Spleen (tissue), 11 donors: ENCODE data around the gene TMEM69. TPM values are rescaled to one million over a fixed set of nuclear protein-coding genes. Genes with fewer than 3 reads are reported as not detected.

ENCODE experiments used
- DNase-seq: peaks from one replicate; pipeline ENCODE4 v3.0.0-alpha.2; 2020
- H3K27ac ChIP-seq, 8 donors: fragments of 200-600 bp; sonication (generic) in 7 of 8; 1 replicate in 4 of 8; 2 replicates in 4 of 8; pipeline versions ENCODE4 v1.5.0 to v1.8.0; 2016 to 2021; ENCODE audit warnings: inconsistent platforms in 4 of 8, mild to moderate bottlenecking in 4 of 8, moderate library complexity in 1 of 8
- H3K27me3 ChIP-seq, 7 donors: fragments of 200-600 bp; sonication (generic) in 6 of 7; replicated peaks in 1 of 7; 1 replicate in 4 of 7; 2 replicates in 3 of 7; pipeline versions ENCODE4 v1.5.0 to v1.8.0; 2016 to 2021; ENCODE audit warnings: inconsistent platforms in 3 of 7, mild to moderate bottlenecking in 1 of 7
- H3K36me3 ChIP-seq, 6 donors: fragments of 200-600 bp; sonication (generic) in 5 of 6; 1 replicate in 4 of 6; 2 replicates in 2 of 6; pipeline versions ENCODE4 v1.5.0 to v1.8.0; 2016 to 2021; ENCODE audit warnings: inconsistent platforms in 2 of 6
- H3K4me1 ChIP-seq, 6 donors: fragments of 200-600 bp; sonication (generic) in 5 of 6; 1 replicate in 3 of 6; 2 replicates in 3 of 6; pipeline versions ENCODE4 v1.5.0 to v1.8.0; 2016 to 2021; ENCODE audit warnings: inconsistent platforms in 3 of 6
- H3K4me3 ChIP-seq, 8 donors: fragments of 200-600 bp; sonication (generic) in 7 of 8; 1 replicate in 4 of 8; 2 replicates in 4 of 8; pipeline versions ENCODE4 v1.5.0 to v1.8.0; 2016 to 2021; ENCODE audit warnings: inconsistent platforms in 4 of 8, mild to moderate bottlenecking in 4 of 8, moderate library complexity in 2 of 8
- H3K9me3 ChIP-seq, 8 donors: fragments of 200-600 bp; sonication (generic) in 7 of 8; 1 replicate in 4 of 8; 2 replicates in 4 of 8; pipeline versions ENCODE4 v1.5.0 to v1.8.0; 2016 to 2021; ENCODE audit warnings: inconsistent platforms in 4 of 8
- POLR2A ChIP-seq, 3 donors: fragments of 450-650 bp; IDR thresholded peaks; one replicate each; pipeline ENCODE4 v1.5.1; 2017; ENCODE audit warnings: antibody characterized with exemption in 3 of 3, mild to moderate bottlenecking in 1 of 3
- POLR2AphosphoS5 ChIP-seq, 3 donors: sonication (generic); formaldehyde crosslinking; IDR thresholded peaks; one replicate each; pipeline ENCODE4 v1.5.1; 2017; ENCODE audit warnings: antibody characterized with exemption in 3 of 3
- WGBS, 5 donors: extraction: QIAGEN DNeasy Blood & Tissue Kit in 3 of 5; methylation state at CpG; one replicate each; pipeline versions ENCODE4 v1.1.5 to v1.1.7; 2013 to 2018; 5-methylcytosine and 5-hydroxymethylcytosine counted together
- intact Hi-C: fragments of 100-400 bp; cut with DNase I; formaldehyde crosslinking; loops from one replicate; pipeline ENCODE4 v1.15.0; 2023; ENCODE audit warnings: low total_unique reads
- polyA plus RNA-seq, 3 donors: library from polyadenylated mRNA; stranded (reverse); fragments of 200-250 nt; gene quantifications; one replicate each; pipeline ENCODE4 v1.2.1, GENCODE V29; 2013
- total RNA-seq, 7 donors: library from RNA; depleted of rRNA in 3 of 7; stranded (reverse); fragments of >200 nt in 3 of 7; fragmentation: NEBNext Ultra II Directional in 4 of 7; extraction: Animal tissue kit (Norgen Biotek cat#: 25700) in 4 of 7; gene quantifications; one replicate each; pipeline versions ENCODE4 v1.1.0 to v1.2.1, GENCODE V29; 2016 to 2021
- TF ChIP-seq, protein P1 (sequence below), 11 experiments: fragments of 200-600 bp in 7 of 11; fragments of 450-650 bp in 4 of 11; sonication (generic) in 4 of 11; IDR thresholded peaks in 8 of 11; conservative IDR thresholded peaks in 3 of 11; 1 replicate in 7 of 11; 2 replicates in 4 of 11; pipeline versions ENCODE4 v1.4.0 to v1.8.0; 2016 to 2021; ENCODE audit warnings: antibody characterized with exemption in 11 of 11, inconsistent platforms in 4 of 11, mild to moderate bottlenecking in 1 of 11
- donor health status: healthy with polysubstance abuse.
- donor health status: DM: no; HTN: no; CAD: no; lungs with moderate emphysema.
- donor health status: DM: no; HTN: no; CAD: no.
- donor health status: Bipolar disorder and iron deficiency.
- donor health status: healthy.
- donor health status: DM: no; HTN: no; CAD: no.
- donor health status: DM: yes; HTN: yes; CAD: no.

The TMEM69 gene
- total and polyA plus RNA-seq, 10 donors, result 16.4 to 32.7 (median 20.3) TPM

DNA sequence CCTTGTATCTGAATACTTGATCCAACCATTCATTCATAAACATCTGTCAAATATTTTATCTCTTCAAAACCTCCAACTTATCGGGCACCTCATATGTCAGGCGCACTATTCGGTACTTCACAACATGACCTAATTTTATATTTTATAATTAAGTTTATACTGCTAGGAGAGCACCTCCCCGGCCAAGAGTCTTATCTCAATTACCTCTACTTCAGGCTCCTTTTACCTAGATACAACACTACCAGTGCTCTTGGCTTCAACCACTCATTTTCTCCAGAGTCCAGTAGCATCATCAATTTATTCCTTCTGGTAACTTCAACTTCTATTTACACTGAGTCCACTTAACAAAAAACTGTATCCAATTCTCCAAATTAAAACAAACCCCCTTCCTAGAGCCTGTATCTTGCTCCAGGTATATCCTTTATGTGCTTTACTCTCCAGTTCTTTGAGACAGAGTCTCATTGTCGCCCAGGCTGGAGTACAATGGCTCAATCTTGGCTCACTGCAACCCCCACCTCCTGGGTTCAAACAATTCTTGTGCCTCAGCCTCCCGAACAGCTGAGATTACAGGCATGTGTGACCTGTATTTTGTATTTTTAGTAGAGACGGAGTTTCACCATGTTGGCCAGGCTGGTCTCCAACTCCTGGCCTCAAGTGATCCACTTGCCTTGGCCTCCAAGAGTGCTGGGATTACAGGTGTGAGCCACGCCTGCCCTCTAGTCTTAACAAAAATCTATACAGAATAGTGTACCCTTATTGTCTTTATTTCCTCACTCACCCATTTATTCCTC, 20.5 kb upstream of the TMEM69 start:
- WGBS, 5 donors, result 89 to 95% (median 93%) methylated on average over 8 of the region's 8 CpGs
- no peaks in the 10 kb centered on the region for H3K27me3 ChIP-seq
- TF ChIP-seq, protein P1, sequence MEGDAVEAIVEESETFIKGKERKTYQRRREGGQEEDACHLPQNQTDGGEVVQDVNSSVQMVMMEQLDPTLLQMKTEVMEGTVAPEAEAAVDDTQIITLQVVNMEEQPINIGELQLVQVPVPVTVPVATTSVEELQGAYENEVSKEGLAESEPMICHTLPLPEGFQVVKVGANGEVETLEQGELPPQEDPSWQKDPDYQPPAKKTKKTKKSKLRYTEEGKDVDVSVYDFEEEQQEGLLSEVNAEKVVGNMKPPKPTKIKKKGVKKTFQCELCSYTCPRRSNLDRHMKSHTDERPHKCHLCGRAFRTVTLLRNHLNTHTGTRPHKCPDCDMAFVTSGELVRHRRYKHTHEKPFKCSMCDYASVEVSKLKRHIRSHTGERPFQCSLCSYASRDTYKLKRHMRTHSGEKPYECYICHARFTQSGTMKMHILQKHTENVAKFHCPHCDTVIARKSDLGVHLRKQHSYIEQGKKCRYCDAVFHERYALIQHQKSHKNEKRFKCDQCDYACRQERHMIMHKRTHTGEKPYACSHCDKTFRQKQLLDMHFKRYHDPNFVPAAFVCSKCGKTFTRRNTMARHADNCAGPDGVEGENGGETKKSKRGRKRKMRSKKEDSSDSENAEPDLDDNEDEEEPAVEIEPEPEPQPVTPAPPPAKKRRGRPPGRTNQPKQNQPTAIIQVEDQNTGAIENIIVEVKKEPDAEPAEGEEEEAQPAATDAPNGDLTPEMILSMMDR (IDR thresholded peaks at IDR 0.05 in 8 of 11, conservative IDR thresholded peaks at IDR 0.05 in 3 of 11), result no peak
- TF ChIP-seq POLR2AphosphoS5 (IDR thresholded peaks at IDR 0.05), result no peak
- TF ChIP-seq POLR2A (IDR thresholded peaks at IDR 0.05), result no peak
- no peaks in the 10 kb centered on the region for H3K9me3 ChIP-seq
- peaks cover 13 to 92% (median 47%) of the 10 kb centered on the region in 6 donors for H3K4me1 ChIP-seq
- DNase-seq, result no peak
- no peak overlapping the region for H3K27ac ChIP-seq
- H3K36me3 ChIP-seq, result peaks cover 0 to 32% (median 0%) of the 10 kb centered on the region in 6 donors
- H3K4me3 ChIP-seq, result no peak overlapping the region
- intact Hi-C loops, result no loop called here

DNA sequence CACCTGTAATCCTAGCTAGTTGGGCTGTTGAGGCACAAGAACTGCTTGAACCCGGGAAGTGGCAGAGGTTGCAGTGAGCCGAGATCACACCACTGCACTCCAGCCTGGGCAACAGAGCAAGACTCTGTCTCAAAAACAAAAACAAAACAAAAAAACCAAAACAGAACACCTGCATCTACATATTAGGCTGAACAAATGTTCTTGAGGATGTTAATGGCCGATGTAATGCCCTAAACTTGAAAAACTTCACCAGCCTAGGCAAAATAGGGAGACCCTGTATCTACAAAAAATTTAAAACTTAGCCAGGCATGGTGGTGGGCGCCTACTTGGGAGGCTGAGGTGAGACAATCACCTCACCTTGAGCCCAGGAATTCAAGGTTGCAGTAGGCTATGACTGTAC, 19.5 kb upstream of the TMEM69 start:
- no peaks in the 10 kb centered on the region for H3K27me3 ChIP-seq
- H3K9me3 ChIP-seq, result no peaks in the 10 kb centered on the region
- peaks cover 13 to 92% (median 52%) of the 10 kb centered on the region in 6 donors for H3K4me1 ChIP-seq
- DNase-seq, result no peak
- H3K4me3 ChIP-seq, result no peak overlapping the region
- H3K27ac ChIP-seq, result no peak overlapping the region
- TF ChIP-seq, protein P1 (IDR thresholded peaks at IDR 0.05 in 8 of 11, conservative IDR thresholded peaks at IDR 0.05 in 3 of 11), result no peak
- TF ChIP-seq POLR2AphosphoS5 (IDR thresholded peaks at IDR 0.05) (no peak), POLR2A (IDR thresholded peaks at IDR 0.05) (no peak)
- 93 to 99% (median 95%) methylated on average over 4 of the region's 4 CpGs for WGBS, 5 donors
- intact Hi-C loops, result no loop called here
- peaks cover 0 to 35% (median 0%) of the 10 kb centered on the region in 6 donors for H3K36me3 ChIP-seq

DNA sequence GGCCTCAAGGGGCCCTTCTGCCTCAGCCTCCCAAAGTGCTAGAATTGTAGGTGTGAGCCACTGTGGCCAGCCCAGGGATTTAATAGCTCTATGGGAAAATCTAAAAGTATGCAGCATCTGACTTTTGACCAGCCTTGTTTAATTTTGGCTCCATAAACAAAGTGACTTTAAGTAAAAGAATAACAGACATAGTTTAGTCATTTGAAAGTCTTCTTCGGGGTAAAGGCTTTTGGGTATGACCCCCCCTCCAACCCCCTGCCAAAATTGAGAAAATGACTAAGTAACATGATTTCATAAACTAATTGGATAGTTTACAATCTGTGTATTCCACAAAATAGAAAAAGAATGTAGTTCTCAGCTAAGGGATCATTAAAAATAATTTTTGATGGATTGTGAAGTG, 18.6 kb upstream of the TMEM69 start:
- WGBS, 5 donors, result 77 to 84% (median 82%) methylated on average over 1 of the region's 1 CpG

More for the DNA sequence above, 18.6 kb upstream of the TMEM69 start:
- Histone ChIP-seq H3K4me3 (no peak overlapping the region), H3K9me3 (no peaks in the 10 kb centered on the region), H3K27ac (no peak overlapping the region), H3K27me3 (no peaks in the 10 kb centered on the region), H3K4me1 (peaks cover 13 to 96% (median 53%) of the 10 kb centered on the region in 6 donors), H3K36me3 (peaks cover 0 to 39% (median 0%) of the 10 kb centered on the region in 6 donors)
- TF ChIP-seq, protein P1 (IDR thresholded peaks at IDR 0.05 in 8 of 11, conservative IDR thresholded peaks at IDR 0.05 in 3 of 11), result no peak
- TF ChIP-seq POLR2A (IDR thresholded peaks at IDR 0.05), result no peak
- no peak for TF ChIP-seq POLR2AphosphoS5 (IDR thresholded peaks at IDR 0.05)
- intact Hi-C loops, result no loop called here
- no peak for DNase-seq
